AG04450 (cell line): Measurements from ENCODE around the gene PLPP1. TPM values are rescaled to one million over a fixed set of nuclear protein-coding genes. Genes with fewer than 3 reads are reported as not detected.

Source experiments
- CTCF ChIA-PET: fragments of 300-600, 350-600 bp; formaldehyde crosslinking; extraction: SDS; loops from one replicate; lab custom pipeline; 2022; ENCODE audit warnings: antibody characterized with exemption, inconsistent platforms; lab: Charles Lee
- POLR2A ChIA-PET: fragments of 350-600 bp; formaldehyde crosslinking; extraction: SDS; loops from one replicate; lab custom pipeline; 2021; ENCODE audit warnings: antibody characterized with exemption, inconsistent platforms; lab: Yijun Ruan, JAX
- DNase-seq: peaks from one replicate; pipeline ENCODE4 v3.0.0-alpha.2; 2011; ENCODE audit warnings: low read depth, low spot score
- H3K27ac ChIP-seq: one replicate; pipeline ENCODE4 v1.5.1; 2012; ENCODE audit warnings: low read depth, low read length, control low read depth
- H3K27me3 ChIP-seq: one replicate; pipeline ENCODE4 v1.6.0; 2012; ENCODE audit warnings: low read length; ENCODE audit not compliant: control insufficient read depth, insufficient read depth
- H3K4me3 ChIP-seq: 2 replicates; pipeline ENCODE4 v1.5.1; 2011; ENCODE audit warnings: mild to moderate bottlenecking, low read depth, low read length, control low read depth
- H3K9me3 ChIP-seq: 2 replicates; pipeline ENCODE4 v1.5.1; 2012; ENCODE audit warnings: low read length; ENCODE audit not compliant: control insufficient read depth, insufficient read depth
- CTCF ChIP-seq: IDR thresholded peaks from 2 replicates; pipeline ENCODE4 v1.5.1; 2011; ENCODE audit warnings: low read depth, low read length, control low read depth, inconsistent platforms
- polyA plus RNA-seq: library from polyadenylated mRNA; depleted of rRNA; stranded (reverse); fragments of >200 nt; gene quantifications from 2 replicates; pipeline ENCODE4 v1.2.3, GENCODE V29; 2011

PLPP1 gene
- polyA plus RNA-seq, 1 experiment, result 54.9 TPM

GRCh38 chr5:55471468-55471867, 63.3 kb downstream of the PLPP1 start:
- no peak overlapping the region for H3K27ac ChIP-seq
- POLR2A ChIA-PET, result no interaction called here
- H3K27me3 ChIP-seq, result no peaks in the 10 kb centered on the region
- no peak overlapping the region for H3K4me3 ChIP-seq
- no peak for TF ChIP-seq CTCF
- DNase-seq, result no peak
- CTCF ChIA-PET, result no interaction called here
- H3K9me3 ChIP-seq, result no peaks in the 10 kb centered on the region

DNA sequence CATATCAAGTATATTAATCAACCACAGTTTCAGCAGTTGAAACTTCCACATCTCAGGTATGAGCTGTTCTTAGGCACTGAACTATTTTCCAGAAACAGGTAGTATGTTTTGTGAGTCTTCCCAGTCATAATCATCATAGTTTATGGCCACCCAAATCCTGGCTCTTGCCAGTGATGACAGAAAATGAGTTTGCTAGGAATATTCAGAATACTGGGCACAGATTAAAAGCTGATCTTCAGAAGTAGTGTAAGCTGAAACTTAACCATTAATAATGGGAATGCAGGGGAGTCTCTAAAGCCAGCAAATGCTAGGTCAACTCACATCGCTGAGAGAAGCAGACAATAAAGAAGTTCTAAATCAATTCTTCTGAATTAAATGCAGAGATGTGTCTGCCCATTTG, 64.5 kb downstream of the PLPP1 start:
- CTCF ChIA-PET, result no interaction called here
- no peak overlapping the region for H3K4me3 ChIP-seq
- no peak overlapping the region for H3K27ac ChIP-seq
- no peak for DNase-seq
- POLR2A ChIA-PET, result no interaction called here
- TF ChIP-seq CTCF, result no peak
- H3K27me3 ChIP-seq, result no peaks in the 10 kb centered on the region
- H3K9me3 ChIP-seq, result no peaks in the 10 kb centered on the region

- Histone ChIP-seq H3K4me3 (no peak overlapping the region), H3K9me3 (no peaks in the 10 kb centered on the region), H3K27me3 (no peaks in the 10 kb centered on the region), H3K27ac (no peak overlapping the region)
- no peak for DNase-seq
- TF ChIP-seq CTCF, result no peak
- ChIA-PET POLR2A (no interaction called here), CTCF (no interaction called here)
These were observed 64.9 kb downstream of the PLPP1 start for GRCh38 chr5:55469839-55470238.

DNA sequence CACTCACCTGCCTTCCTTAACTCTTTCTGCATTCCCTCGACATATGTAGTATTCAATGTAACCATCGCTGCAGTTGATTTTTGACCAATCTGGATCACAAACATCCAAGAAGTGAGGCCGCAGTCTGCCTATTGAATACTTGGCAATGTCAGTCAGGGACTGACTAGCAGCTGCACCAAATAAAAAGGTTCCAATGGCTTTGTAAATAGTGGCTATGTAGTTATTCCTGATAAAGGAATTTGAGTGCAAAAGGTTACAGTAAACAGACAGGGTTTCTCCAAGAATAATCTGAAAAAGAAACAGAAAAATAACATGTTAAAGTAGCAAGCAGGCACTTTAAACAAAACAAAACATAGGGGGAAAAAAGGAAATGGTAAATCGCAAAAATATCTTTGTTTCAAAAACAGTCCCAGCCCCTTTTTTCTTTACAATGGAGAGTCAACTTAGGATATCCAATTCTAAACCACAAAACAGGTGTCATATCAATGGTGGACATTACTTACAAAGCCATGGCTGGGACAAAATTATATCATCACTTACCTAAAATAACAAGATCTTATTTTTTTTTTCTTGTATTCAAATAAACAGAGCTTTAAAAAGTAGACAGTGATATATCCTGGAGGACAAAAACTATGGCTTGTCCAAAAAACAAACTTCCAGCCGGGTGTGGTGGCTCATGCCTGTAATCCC, 66.8 kb downstream of the PLPP1 start:
- no peak for DNase-seq
- H3K27ac ChIP-seq, result no peak overlapping the region
- no peak for TF ChIP-seq CTCF
- H3K9me3 ChIP-seq, result no peaks in the 10 kb centered on the region
- ChIA-PET CTCF (interaction anchor here (0.5 to 1.0 kb wide), 2 partner anchors 34 to 61 kb away, joined by 4 read pairs; no protein-coding TSS in a partner anchor), POLR2A (no interaction called here)
- no peak overlapping the region for H3K4me3 ChIP-seq
- no peaks in the 10 kb centered on the region for H3K27me3 ChIP-seq

DNA sequence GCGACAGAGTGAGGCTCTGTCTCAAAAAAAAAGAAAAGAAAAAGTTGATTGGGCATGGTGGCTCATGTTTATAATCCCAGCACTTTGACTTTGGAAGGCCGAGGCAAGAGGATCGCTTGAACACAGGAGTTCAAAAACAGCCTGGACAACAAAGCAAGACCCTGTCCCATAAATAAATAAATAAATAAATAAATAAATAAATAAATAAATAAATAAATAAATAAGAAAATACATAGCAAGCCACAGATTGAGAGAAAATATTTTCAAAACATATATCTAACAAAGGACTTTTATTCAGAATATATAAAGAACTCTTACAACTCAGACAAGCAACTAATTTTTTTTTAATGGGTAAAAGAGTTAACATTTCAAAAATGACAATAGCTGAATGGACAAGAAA, 71.2 kb downstream of the PLPP1 start:
- Histone ChIP-seq H3K27ac (no peak overlapping the region), H3K27me3 (no peaks in the 10 kb centered on the region), H3K9me3 (no peaks in the 10 kb centered on the region), H3K4me3 (no peak overlapping the region)
- DNase-seq, result no peak
- CTCF ChIA-PET, result no interaction called here
- TF ChIP-seq CTCF, result no peak
- POLR2A ChIA-PET, result no interaction called here
